ENCODE results near the gene LRRC70.

- no peak for TF ChIP-seq CTCF (IDR thresholded peaks at IDR 0.05)
- TF ChIP-seq POLR2A (IDR thresholded peaks at IDR 0.05) = no peak
Measured at GRCh38 chr5:62550103-62550502, 28.5 kb upstream of the LRRC70 start.
